Mononuclear cell (primary cell): ENCODE results near the gene USH2A. TPM values are rescaled to one million over a fixed set of nuclear protein-coding genes. Genes with fewer than 3 reads are reported as not detected.

Experiments used
- H3K27me3 ChIP-seq: 2 replicates; pipeline ENCODE4 v1.6.0; 2011; ENCODE audit warnings: low read length, control low read depth; ENCODE audit not compliant: insufficient read depth
- H3K4me1 ChIP-seq: 2 replicates; pipeline ENCODE4 v1.5.1; 2011; ENCODE audit warnings: mild to moderate bottlenecking, low read length, control low read depth; ENCODE audit not compliant: insufficient read depth
- H3K4me3 ChIP-seq: 2 replicates; pipeline ENCODE4 v1.5.1; 2011; ENCODE audit warnings: mild to moderate bottlenecking, low read length, moderate library complexity
- H3K9me3 ChIP-seq: 2 replicates; pipeline ENCODE4 v1.5.1; 2011; ENCODE audit warnings: low read depth, mild to moderate bottlenecking, control low read depth, low read length
- total RNA-seq: library from RNA; depleted of rRNA; stranded (reverse); fragments of >200 nt; gene quantifications from one replicate; pipeline ENCODE4 v1.2.3, GENCODE V29; 2012

Gene USH2A
- total RNA-seq, 1 donor, result not detected

- no peaks in the 10 kb centered on the region for H3K27me3 ChIP-seq
- H3K9me3 ChIP-seq, result no peaks in the 10 kb centered on the region
- no peaks in the 10 kb centered on the region for H3K4me1 ChIP-seq
- no peak overlapping the region for H3K4me3 ChIP-seq
These were observed 786.8 kb downstream of the USH2A start for GRCh38 chr1:215636258-215636965.

GRCh38 chr1:215635827-215636226 lies 787.4 kb downstream of the USH2A start:
- Histone ChIP-seq H3K4me1 (no peaks in the 10 kb centered on the region), H3K27me3 (no peaks in the 10 kb centered on the region), H3K9me3 (no peaks in the 10 kb centered on the region), H3K4me3 (no peak overlapping the region)

- H3K27me3 ChIP-seq, result no peaks in the 10 kb centered on the region
- no peak overlapping the region for H3K4me3 ChIP-seq
- H3K9me3 ChIP-seq, result no peaks in the 10 kb centered on the region
- H3K4me1 ChIP-seq, result no peaks in the 10 kb centered on the region
These were observed 791.8 kb downstream of the USH2A start for GRCh38 chr1:215631489-215631888.

GRCh38 chr1:215631040-215631439 lies 792.2 kb downstream of the USH2A start:
- no peak overlapping the region for H3K4me3 ChIP-seq
- no peaks in the 10 kb centered on the region for H3K9me3 ChIP-seq
- no peaks in the 10 kb centered on the region for H3K27me3 ChIP-seq
- H3K4me1 ChIP-seq, result no peaks in the 10 kb centered on the region

- Histone ChIP-seq H3K27me3 (no peaks in the 10 kb centered on the region), H3K4me1 (no peaks in the 10 kb centered on the region), H3K4me3 (no peak overlapping the region), H3K9me3 (no peaks in the 10 kb centered on the region)
These were observed 797.3 kb downstream of the USH2A start for GRCh38 chr1:215625949-215626348.

GRCh38 chr1:215623162-215623561 lies 800.1 kb downstream of the USH2A start:
- Histone ChIP-seq H3K4me3 (no peak overlapping the region), H3K27me3 (no peaks in the 10 kb centered on the region), H3K4me1 (no peaks in the 10 kb centered on the region), H3K9me3 (no peaks in the 10 kb centered on the region)

- Histone ChIP-seq H3K4me1 (no peaks in the 10 kb centered on the region), H3K4me3 (no peak overlapping the region), H3K9me3 (no peaks in the 10 kb centered on the region), H3K27me3 (no peaks in the 10 kb centered on the region)
These were observed 805.3 kb downstream of the USH2A start for GRCh38 chr1:215617979-215618378.

GRCh38 chr1:215612391-215612790 lies 810.9 kb downstream of the USH2A start:
- Histone ChIP-seq H3K4me1 (no peaks in the 10 kb centered on the region), H3K9me3 (no peaks in the 10 kb centered on the region), H3K27me3 (no peaks in the 10 kb centered on the region), H3K4me3 (no peak overlapping the region)

- Histone ChIP-seq H3K27me3 (no peaks in the 10 kb centered on the region), H3K4me1 (no peaks in the 10 kb centered on the region), H3K4me3 (no peak overlapping the region), H3K9me3 (no peaks in the 10 kb centered on the region)
These were observed 814.6 kb downstream of the USH2A start for GRCh38 chr1:215608646-215609045.

- Histone ChIP-seq H3K4me3 (no peak overlapping the region), H3K27me3 (no peaks in the 10 kb centered on the region), H3K9me3 (no peaks in the 10 kb centered on the region), H3K4me1 (no peaks in the 10 kb centered on the region)
These were observed 815.8 kb downstream of the USH2A start for GRCh38 chr1:215607412-215607811.

GRCh38 chr1:215606564-215607168 lies 816.6 kb downstream of the USH2A start:
- Histone ChIP-seq H3K4me3 (no peak overlapping the region), H3K27me3 (no peaks in the 10 kb centered on the region), H3K9me3 (no peaks in the 10 kb centered on the region), H3K4me1 (no peaks in the 10 kb centered on the region)

- Histone ChIP-seq H3K4me3 (no peak overlapping the region), H3K9me3 (no peaks in the 10 kb centered on the region), H3K4me1 (no peaks in the 10 kb centered on the region), H3K27me3 (no peaks in the 10 kb centered on the region)
These were observed 817.2 kb downstream of the USH2A start for GRCh38 chr1:215606036-215606435.

GRCh38 chr1:215605011-215605621 lies 818.1 kb downstream of the USH2A start:
- Histone ChIP-seq H3K9me3 (no peaks in the 10 kb centered on the region), H3K4me1 (no peaks in the 10 kb centered on the region), H3K4me3 (no peak overlapping the region), H3K27me3 (no peaks in the 10 kb centered on the region)

- Histone ChIP-seq H3K9me3 (no peaks in the 10 kb centered on the region), H3K27me3 (no peaks in the 10 kb centered on the region), H3K4me1 (no peaks in the 10 kb centered on the region), H3K4me3 (no peak overlapping the region)
These were observed 819.9 kb downstream of the USH2A start for GRCh38 chr1:215603319-215603718.

- H3K4me3 ChIP-seq, result no peak overlapping the region
- no peaks in the 10 kb centered on the region for H3K4me1 ChIP-seq
- no peaks in the 10 kb centered on the region for H3K27me3 ChIP-seq
- no peaks in the 10 kb centered on the region for H3K9me3 ChIP-seq
These were observed 822.0 kb downstream of the USH2A start for GRCh38 chr1:215601276-215601675.

GRCh38 chr1:215600867-215601266 lies 822.4 kb downstream of the USH2A start:
- no peak overlapping the region for H3K4me3 ChIP-seq

More at GRCh38 chr1:215600867-215601266, 822.4 kb downstream of the USH2A start:
- H3K27me3 ChIP-seq, result no peaks in the 10 kb centered on the region
- H3K4me1 ChIP-seq, result no peaks in the 10 kb centered on the region
- H3K9me3 ChIP-seq, result no peaks in the 10 kb centered on the region
